HG02763 (cell line): ENCODE data around the gene LHX6.

ENCODE experiments used
- ATAC-seq: cut with Tn5 transposase; IDR thresholded peaks from one replicate; pipeline ENCODE4 v1.9.1; 2021; ENCODE audit warnings: mild to moderate bottlenecking, moderate library complexity; ENCODE audit not compliant: unreplicated experiment

Gene LHX6

GRCh38 chr9:122192914-122193525 lies 35.7 kb downstream of the LHX6 start:
- no peak for ATAC-seq

- ATAC-seq: no peak
These were observed 36.4 kb downstream of the LHX6 start for GRCh38 chr9:122192261-122192875.

GRCh38 chr9:122191584-122191983 lies 37.2 kb downstream of the LHX6 start:
- no peak for ATAC-seq

- no peak for ATAC-seq
These were observed 38.0 kb downstream of the LHX6 start for GRCh38 chr9:122190597-122191381.

DNA sequence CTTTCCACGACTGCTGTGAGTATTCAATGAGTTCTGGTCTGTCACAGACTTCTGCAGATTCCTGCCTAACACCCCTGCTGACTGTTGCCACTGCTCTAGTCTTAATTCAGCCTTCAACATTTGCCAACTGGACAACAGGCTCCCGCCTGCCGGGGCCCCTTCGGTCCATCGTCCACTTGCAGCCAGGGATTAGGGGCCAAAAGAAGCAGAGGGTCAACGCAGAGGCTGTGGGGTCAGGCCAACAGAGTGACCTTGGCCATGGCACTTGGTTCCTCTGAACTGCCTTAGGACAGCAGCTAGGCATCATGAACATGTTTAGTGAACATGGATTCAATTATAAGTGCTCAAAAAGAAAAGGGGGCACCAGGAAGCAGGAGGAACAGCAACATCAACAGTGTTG lies 40.4 kb downstream of the LHX6 start:
- no peak for ATAC-seq

DNA sequence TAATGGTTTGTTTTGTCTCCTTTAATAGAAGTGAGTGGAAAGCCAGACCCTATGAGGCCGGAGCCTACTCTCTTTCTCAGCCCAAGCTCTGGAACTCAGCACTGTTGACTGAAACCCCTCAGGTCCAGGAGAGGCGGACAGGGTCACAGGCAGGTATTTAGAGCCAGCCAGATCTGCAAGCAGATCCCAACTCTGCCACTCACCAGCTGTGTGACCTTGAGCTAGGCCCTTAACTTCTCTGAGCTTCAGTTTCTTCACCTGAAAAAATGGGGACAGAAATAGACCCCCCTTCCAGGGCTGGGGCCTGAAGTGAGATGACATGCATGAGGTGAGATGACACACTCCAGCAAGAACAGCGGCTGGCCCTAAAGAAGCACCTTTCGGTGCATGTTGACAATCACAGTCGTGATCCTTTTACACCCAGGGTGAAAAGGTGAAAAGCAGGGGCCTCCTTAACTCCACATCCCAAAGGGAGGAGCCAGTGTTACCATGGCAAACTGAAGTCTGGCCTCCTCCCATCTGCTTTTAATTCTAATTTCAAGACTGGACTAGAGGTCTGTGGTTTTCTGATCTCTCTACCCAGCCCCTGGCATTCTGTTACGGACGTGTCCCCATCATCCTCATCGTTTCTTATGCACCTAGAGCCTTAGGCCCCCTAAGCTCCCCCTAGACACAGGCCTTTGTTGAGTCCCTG lies 41.8 kb downstream of the LHX6 start:
- ATAC-seq: no peak

GRCh38 chr9:122186301-122186700 lies 42.5 kb downstream of the LHX6 start:
- ATAC-seq: no peak

DNA sequence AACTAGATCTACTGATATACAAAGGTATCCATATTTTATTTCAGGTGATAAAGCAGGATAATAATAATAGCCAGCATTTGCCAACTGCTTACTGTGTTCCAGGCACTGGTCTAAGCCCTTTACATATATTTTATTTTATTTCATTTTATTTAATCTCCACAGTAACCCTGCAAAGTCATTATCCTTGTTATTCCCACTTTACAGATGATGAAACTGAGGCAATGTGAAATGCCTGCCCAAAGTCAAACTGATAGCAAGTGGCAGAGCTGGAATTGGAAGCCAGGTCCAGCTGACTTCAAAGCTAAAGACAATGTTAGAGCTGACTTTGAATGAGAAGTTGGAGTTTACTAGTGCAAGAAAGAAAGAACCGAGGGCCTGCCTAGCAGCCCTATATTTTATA lies 44.2 kb downstream of the LHX6 start:
- ATAC-seq: no peak

- ATAC-seq: no peak
These were observed 45.3 kb downstream of the LHX6 start for GRCh38 chr9:122183501-122183900.

DNA sequence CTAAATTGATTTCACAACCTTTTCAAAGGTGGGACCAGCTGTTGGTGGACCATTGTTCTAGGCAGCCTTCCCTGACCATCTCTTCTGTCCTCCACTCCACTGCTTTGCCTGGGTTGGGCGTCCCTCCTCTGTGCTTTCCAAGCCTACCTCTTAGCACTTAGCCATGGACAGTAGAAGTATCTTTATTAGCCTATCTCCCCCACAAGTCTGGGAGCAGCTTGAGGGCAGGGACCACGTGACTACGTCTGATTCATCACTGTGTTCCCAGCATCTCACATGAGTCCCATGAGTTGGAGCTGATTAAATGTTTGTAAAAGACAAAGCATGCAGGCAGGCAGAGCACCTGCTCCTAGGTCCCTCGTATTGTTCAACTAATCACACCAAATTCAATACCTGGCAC lies 48.1 kb downstream of the LHX6 start:
- no peak for ATAC-seq

GRCh38 chr9:122179690-122180074 lies 49.1 kb downstream of the LHX6 start:
- no peak for ATAC-seq

- ATAC-seq: no peak
These were observed 49.6 kb downstream of the LHX6 start for GRCh38 chr9:122179054-122179689.

GRCh38 chr9:122176916-122177315 lies 51.8 kb downstream of the LHX6 start:
- no peak for ATAC-seq

DNA sequence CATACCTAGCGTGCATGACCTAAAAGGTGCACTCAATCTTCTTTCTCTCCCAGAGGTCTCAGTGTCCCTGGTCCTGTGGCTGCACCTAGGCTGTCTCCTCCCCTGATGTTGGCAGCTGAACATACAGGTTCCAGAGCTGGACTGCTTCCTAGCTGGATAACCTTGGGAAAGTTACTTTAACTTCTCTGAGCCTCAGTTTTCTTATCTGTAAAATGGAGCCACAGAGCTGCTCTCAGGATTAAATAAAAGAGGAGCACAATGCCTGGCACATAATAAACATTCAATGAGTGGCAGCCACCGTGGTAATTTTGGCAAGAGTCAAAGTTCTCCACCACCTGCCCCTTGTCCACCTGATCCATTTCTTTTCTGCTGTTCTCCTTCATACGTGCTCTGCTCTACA lies 55.1 kb downstream of the LHX6 start:
- ATAC-seq: no peak

DNA sequence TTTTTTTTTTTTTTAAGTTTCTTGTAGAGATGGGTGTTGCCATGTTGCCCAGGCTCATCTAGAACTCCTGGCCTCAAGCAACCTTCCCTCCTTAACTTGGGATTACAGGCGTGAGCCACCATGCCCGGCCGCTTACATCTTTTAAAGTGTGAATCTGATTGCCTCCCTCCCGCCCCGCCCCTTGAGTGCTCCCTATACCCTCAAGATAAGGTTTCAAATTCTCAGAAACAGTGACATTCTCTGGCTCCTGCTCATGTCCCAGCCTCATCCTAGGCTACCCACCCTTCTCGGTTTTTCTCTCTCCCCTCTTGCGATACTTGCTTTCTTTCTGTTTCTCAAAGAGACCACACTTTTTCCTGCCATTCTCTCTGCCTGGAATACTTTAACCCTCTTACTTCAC lies 56.6 kb downstream of the LHX6 start:
- ATAC-seq: no peak

DNA sequence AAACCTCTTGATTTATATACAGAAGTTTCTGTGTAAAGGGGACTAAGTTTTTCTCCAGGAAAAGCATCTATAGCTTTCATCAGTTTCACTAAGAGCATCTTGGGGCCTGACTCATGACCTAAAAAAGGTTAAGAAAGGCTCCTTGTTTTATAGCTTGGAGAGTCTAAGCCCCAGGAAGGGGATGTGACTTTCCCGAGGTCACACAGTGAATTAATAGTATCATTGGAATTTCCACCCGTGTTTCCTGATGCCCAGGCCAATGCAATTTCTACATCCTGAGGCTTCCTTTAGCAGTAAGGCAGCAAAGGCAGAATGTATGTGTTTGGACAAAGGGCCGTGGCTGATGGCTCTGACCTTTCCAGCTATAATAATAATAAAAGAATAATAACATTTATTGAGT lies 60.4 kb downstream of the LHX6 start:
- ATAC-seq: no peak

DNA sequence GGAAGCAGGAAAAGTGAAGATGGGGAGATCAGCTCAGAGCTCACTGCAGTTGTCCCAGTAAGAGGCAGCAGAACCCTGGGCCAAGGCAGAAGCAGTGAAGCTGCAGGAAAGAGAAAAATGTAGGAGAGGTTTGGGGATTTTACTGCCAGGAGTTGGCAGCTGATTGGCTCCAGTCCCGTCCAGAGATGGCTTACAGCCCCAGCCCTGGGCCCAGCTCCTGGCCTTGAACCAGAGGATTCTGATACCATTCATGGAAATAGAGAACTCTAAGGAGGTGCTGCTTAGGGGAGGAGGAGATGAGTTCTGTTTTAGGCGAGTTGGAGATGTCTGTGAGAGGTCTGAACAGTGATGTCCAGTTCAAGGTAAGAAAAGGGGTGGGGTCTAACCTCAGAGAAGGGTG lies 64.5 kb downstream of the LHX6 start:
- ATAC-seq: no peak

DNA sequence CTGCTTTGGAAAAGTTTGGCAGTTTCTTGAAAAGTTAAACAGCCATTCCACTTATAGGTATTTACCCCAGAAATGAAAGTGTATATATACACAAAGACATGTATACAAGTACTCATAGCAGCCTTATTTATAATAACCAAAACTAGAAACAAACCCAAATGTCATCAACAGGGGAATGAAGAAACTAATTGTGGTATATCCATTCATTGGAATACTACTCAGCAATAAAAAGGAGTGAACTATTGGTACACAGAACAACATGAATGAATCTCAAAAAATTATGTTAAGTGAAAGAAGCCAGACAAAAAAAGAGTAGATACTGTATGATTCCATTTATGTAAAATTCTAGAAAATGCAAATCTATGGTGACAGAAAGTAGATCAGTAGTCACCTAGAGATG lies 66.3 kb downstream of the LHX6 start:
- ATAC-seq: no peak

- ATAC-seq: no peak
These were observed 68.9 kb downstream of the LHX6 start for GRCh38 chr9:122159925-122160246.

- peak; percentile 94 for ATAC-seq
These were observed 69.5 kb downstream of the LHX6 start, which contains the start of the genes MORN5 and NDUFA8 for GRCh38 chr9:122159026-122159924. Gene MORN5, plus strand, starts transcription at chr9:122159908. Its CDS starts 65 bp downstream, at chr9:122159973. Gene NDUFA8, minus strand, starts transcription at chr9:122159779. Its CDS starts 102 bp downstream, at chr9:122159677.
